Measurements from ENCODE around the gene CLHC1.
"Not testable (repeated sequence)": the region's sequence is repeated elsewhere in the genome, so short reads cannot be mapped to it uniquely, and the experiment has no call there.

DNA sequence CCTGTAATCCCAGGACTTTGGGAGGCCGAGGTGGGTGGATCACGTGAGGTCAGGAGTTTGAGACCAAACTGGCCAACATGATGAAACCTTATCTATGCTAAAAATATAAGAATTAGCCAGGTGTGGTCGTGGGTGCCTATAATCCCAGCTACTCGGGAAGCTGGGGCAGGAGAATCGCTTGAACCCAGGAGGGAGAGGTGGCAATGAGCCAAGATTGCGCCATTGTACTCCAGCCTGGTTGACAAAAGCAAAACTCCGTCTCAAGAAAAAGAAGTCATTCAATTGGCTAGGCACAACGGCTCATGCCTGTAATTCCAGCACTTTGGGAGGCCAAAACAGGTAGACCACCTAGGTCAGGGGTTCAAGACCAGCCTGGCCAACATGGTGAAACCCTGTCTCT is 9.5 kb upstream of the CLHC1 start:
- not testable (repeated sequence) for TF ChIP-seq CTCF, POLR2A, EP300 (IDR thresholded peaks at IDR 0.05)

Measured in stomach (tissue), 4 donors.